Left ventricle myocardium superior (tissue), 1 donor: ENCODE results near the gene SUSD3. TPM values are rescaled to one million over a fixed set of nuclear protein-coding genes. Genes with fewer than 3 reads are reported as not detected.

Experiments
- ATAC-seq: fragments of 200-7000 bp; cut with Tn5 transposase; one replicate; pipeline ENCODE4 v1.9.1; 2020; ENCODE audit warnings: mild to moderate bottlenecking, moderate library complexity
- DNase-seq: peaks from one replicate; pipeline ENCODE4 v3.0.0-alpha.2; 2020
- intact Hi-C: fragments of 100-400 bp; cut with micrococcal nuclease; formaldehyde crosslinking; loops from one replicate; pipeline ENCODE4 v1.11.0; 2022
- total RNA-seq: library from RNA; stranded (reverse); fragmentation: NEBNext Ultra II Directional; extraction: Animal tissue kit (Norgen Biotek cat#: 25700); gene quantifications from one replicate; pipeline ENCODE4 v1.2.1, GENCODE V29; 2021
- donor health status: DM: no; HTN: yes; CAD: no; lungs with severe emphysema.

Gene SUSD3
- total RNA-seq, 1 donor from 2014 or later = 0.87 TPM

GRCh38 chr9:93026640-93027039, 31.9 kb upstream of the SUSD3 start:
- DNase-seq = no peak
- no peak for ATAC-seq
- intact Hi-C loops = no loop called here

GRCh38 chr9:93027750-93028149, 30.8 kb upstream of the SUSD3 start:
- no peak for ATAC-seq
- no peak for DNase-seq
- intact Hi-C loops = no loop called here

- ATAC-seq = peak; percentile 27
These were observed 30.0 kb upstream of the SUSD3 start for GRCh38 chr9:93028448-93029006.

GRCh38 chr9:93030642-93031628, 27.6 kb upstream of the SUSD3 start:
- intact Hi-C loops = no loop called here
- DNase-seq (no peak), ATAC-seq (no peak)

More at GRCh38 chr9:93028448-93029006, 30.0 kb upstream of the SUSD3 start:
- intact Hi-C loops = no loop called here
- DNase-seq = no peak

- DNase-seq = no peak
These were observed 26.7 kb upstream of the SUSD3 start for GRCh38 chr9:93031629-93032430.

GRCh38 chr9:93032545-93032944, 26.0 kb upstream of the SUSD3 start:
- intact Hi-C loops = no loop called here
- DNase-seq = no peak
- ATAC-seq = no peak

More at GRCh38 chr9:93031629-93032430, 26.7 kb upstream of the SUSD3 start:
- intact Hi-C loops = no loop called here
- ATAC-seq = peak; percentile 59

- no peak for DNase-seq
- intact Hi-C loops = no loop called here
- ATAC-seq = no peak
These were observed 25.0 kb upstream of the SUSD3 start for GRCh38 chr9:93033531-93033930.

GRCh38 chr9:93035106-93035660, 23.3 kb upstream of the SUSD3 start:
- intact Hi-C loops = no loop called here
- DNase-seq (no peak), ATAC-seq (no peak)

- intact Hi-C loops = no loop called here
- no peak for ATAC-seq
- no peak for DNase-seq
These were observed 22.6 kb upstream of the SUSD3 start for GRCh38 chr9:93035821-93036351.

GRCh38 chr9:93036887-93037475, 21.5 kb upstream of the SUSD3 start:
- ATAC-seq (no peak), DNase-seq (no peak)
- intact Hi-C loops = no loop called here

GRCh38 chr9:93037476-93037971, 21.0 kb upstream of the SUSD3 start:
- ATAC-seq (peak; percentile 62), DNase-seq (no peak)
- intact Hi-C loops = no loop called here

GRCh38 chr9:93038918-93039317, 19.6 kb upstream of the SUSD3 start:
- ATAC-seq (no peak), DNase-seq (no peak)
- intact Hi-C loops = no loop called here

GRCh38 chr9:93039456-93039855, 19.0 kb upstream of the SUSD3 start:
- intact Hi-C loops = no loop called here
- DNase-seq = no peak
- no peak for ATAC-seq

GRCh38 chr9:93039976-93040375, 18.5 kb upstream of the SUSD3 start:
- DNase-seq = no peak
- no peak for ATAC-seq
- intact Hi-C loops = no loop called here

GRCh38 chr9:93040409-93040808, 18.1 kb upstream of the SUSD3 start:
- intact Hi-C loops = no loop called here
- DNase-seq (no peak), ATAC-seq (no peak)

GRCh38 chr9:93041108-93041802, 17.2 kb upstream of the SUSD3 start:
- DNase-seq = no peak
- ATAC-seq = no peak
- intact Hi-C loops = no loop called here

- intact Hi-C loops = no loop called here
- DNase-seq (no peak), ATAC-seq (no peak)
These were observed 15.4 kb upstream of the SUSD3 start for GRCh38 chr9:93043122-93043521.

GRCh38 chr9:93045521-93045920, 13.0 kb upstream of the SUSD3 start:
- intact Hi-C loops = no loop called here
- ATAC-seq = no peak
- DNase-seq = no peak
